Esophagus squamous epithelium (tissue), 4 donors: ENCODE data around the gene HBA1.
"Not testable (repeated sequence)": the region's sequence is repeated elsewhere in the genome, so short reads cannot be mapped to it uniquely, and the experiment has no call there.

Experiments
- CTCF ChIP-seq, 6 experiments: fragments of 450-650 bp in 4 of 6; fragments of 200-600 bp in 2 of 6; sonication (generic) in 2 of 6; IDR thresholded peaks; one replicate each; pipeline ENCODE4 v1.5.1; 2016 to 2019; ENCODE audit warnings: antibody characterized with exemption in 6 of 6, mild to moderate bottlenecking in 4 of 6, moderate library complexity in 4 of 6
- POLR2A ChIP-seq, 4 donors: fragments of 450-650 bp; IDR thresholded peaks; one replicate each; pipeline ENCODE4 v1.6.1; 2017; ENCODE audit warnings: antibody characterized with exemption in 4 of 4, mild to moderate bottlenecking in 4 of 4, moderate library complexity in 3 of 4

DNA sequence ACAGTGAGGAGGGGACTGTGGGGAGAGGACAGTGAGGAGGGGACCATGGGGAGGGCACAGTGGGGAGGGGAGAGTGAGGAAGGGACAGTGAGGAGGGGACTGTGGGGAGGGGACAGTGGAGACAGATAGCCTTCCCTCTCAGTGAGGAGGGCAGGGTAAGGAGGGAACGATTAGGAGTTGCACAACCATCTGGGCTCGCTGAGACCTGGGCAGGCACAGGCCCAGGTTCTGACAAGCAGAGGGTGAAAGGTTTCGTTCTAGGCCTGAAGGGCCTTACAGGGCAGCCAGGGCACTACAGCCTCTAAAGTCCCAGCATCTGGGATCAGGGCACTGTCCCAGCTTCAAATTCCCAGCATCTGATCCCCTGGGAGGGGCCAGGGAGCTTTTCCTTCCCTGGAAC is 12.8 kb upstream of the HBA1 start:
- not testable (repeated sequence) for TF ChIP-seq CTCF, POLR2A (IDR thresholded peaks at IDR 0.05)
